Neutrophil (primary cell): ENCODE measurements around the gene NFRKB.
"Not testable (repeated sequence)": the region's sequence is repeated elsewhere in the genome, so short reads cannot be mapped to it uniquely, and the experiment has no call there.

Source experiments
- H3K27ac ChIP-seq: fragments of 200-600 bp; sonication (generic); 2 replicates; pipeline ENCODE4 v1.5.1; 2016; ENCODE audit warnings: mild to moderate bottlenecking, moderate library complexity
- H3K27me3 ChIP-seq: fragments of 200-600 bp; sonication (generic); 2 replicates; pipeline ENCODE4 v1.6.0; 2016; ENCODE audit warnings: mild to moderate bottlenecking
- H3K36me3 ChIP-seq: fragments of 200-600 bp; sonication (generic); 2 replicates; pipeline ENCODE4 v1.5.1; 2017
- H3K4me1 ChIP-seq, 2 experiments: fragments of 200-600 bp in 1 of 2; sonication (generic) in 1 of 2; 1 replicate in 1 of 2; 2 replicates in 1 of 2; pipeline versions ENCODE4 v1.5.1 to v1.6.1; 2013 to 2016; ENCODE audit warnings: low read depth in 1 of 2, low read length in 1 of 2, mild to moderate bottlenecking in 1 of 2, moderate library complexity in 1 of 2; ENCODE audit not compliant: control insufficient read depth in 1 of 2, insufficient read depth in 1 of 2
- H3K4me3 ChIP-seq, 2 experiments: fragments of 200-600 bp in 1 of 2; sonication (generic) in 1 of 2; 1 replicate in 1 of 2; 2 replicates in 1 of 2; pipeline ENCODE4 v1.5.1; 2013 to 2016; ENCODE audit warnings: low read depth in 1 of 2, low read length in 1 of 2, mild to moderate bottlenecking in 1 of 2, moderate library complexity in 1 of 2
- H3K9me3 ChIP-seq: fragments of 200-600 bp; sonication (generic); 2 replicates; pipeline ENCODE4 v1.5.1; 2016
- CTCF ChIP-seq: fragments of 200-600 bp; sonication (generic); IDR thresholded peaks from 2 replicates; pipeline ENCODE4 v1.5.1; 2016; ENCODE audit warnings: antibody characterized with exemption

NFRKB gene

DNA sequence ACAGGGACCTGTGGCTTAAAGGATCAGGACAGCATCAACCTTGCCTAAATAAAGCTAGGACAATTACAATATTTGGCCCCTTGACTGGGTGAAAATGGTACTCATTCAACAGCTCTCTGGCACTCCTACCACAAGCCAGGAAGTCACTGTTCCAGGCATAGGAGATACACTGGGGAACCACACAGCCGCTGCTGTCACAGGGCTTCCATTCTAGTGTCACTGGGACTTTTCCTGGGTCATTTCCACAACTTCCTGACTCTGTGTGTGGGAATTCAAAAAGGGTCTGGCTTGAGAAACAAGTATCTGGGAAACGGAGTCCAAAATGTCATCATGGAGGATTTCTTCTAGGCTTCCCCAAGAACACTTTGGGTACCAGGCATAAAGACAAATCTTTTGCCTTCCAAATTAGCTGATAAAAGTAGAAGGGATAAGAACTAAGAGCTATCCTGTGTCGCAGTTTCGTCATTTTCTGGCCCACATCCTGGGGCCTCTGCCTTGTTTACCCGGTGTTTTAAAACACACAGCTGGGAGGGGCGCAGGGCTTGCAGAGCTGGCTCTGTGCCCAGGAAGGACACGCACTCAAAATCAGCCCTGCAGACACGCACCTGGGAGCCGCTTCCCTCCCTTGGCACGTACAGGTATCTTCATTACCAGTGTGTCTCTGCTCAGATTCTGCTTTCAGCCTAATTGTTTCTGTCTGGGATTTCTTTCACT lies 41.7 kb downstream of the NFRKB start:
- no peak for TF ChIP-seq CTCF
- Histone ChIP-seq H3K36me3 (peaks cover 10% of the 10 kb centered on the region), H3K27ac (no peak overlapping the region), H3K9me3 (no peaks in the 10 kb centered on the region), H3K27me3 (no peaks in the 10 kb centered on the region), H3K4me3 (peak overlapping the region in 1 of 2 experiments; percentile 6), H3K4me1 (peaks cover 17 to 24% of the 10 kb centered on the region in 2 experiments)

DNA sequence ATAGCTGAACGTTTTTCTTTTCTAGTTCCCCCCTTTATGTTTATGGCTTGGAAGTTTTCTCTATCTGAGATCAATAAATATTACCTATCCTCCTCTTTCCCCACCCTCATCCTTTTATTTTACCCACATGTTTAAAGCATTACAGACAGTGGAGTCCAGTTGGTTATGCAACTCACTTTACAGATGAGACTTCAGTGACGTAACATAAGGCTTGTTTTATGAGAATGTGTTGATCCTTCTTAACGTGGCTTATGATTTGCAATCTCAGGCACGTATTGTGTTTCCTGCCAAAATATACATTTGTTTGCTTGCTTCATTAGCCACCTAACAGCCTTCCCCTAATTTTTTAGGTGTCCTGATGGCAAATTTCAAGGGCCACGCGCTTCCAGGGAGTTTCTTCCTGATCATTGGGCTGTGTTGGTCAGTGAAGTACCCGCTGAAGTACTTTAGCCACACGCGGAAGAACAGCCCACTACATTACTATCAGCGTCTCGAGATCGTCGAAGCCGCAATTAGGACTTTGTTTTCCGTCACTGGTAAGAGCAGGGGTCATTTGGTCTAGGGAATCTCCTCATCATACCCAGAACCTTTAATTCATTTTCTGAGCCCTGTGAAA lies 43.1 kb downstream of the NFRKB start:
- H3K27me3 ChIP-seq = no peaks in the 10 kb centered on the region
- no peak overlapping the region for H3K27ac ChIP-seq
- H3K36me3 ChIP-seq = no peaks in the 10 kb centered on the region
- H3K9me3 ChIP-seq = no peaks in the 10 kb centered on the region
- no peak overlapping the region for H3K4me3 ChIP-seq
- TF ChIP-seq CTCF = no peak
- H3K4me1 ChIP-seq = peaks cover 17 to 24% of the 10 kb centered on the region in 2 experiments

DNA sequence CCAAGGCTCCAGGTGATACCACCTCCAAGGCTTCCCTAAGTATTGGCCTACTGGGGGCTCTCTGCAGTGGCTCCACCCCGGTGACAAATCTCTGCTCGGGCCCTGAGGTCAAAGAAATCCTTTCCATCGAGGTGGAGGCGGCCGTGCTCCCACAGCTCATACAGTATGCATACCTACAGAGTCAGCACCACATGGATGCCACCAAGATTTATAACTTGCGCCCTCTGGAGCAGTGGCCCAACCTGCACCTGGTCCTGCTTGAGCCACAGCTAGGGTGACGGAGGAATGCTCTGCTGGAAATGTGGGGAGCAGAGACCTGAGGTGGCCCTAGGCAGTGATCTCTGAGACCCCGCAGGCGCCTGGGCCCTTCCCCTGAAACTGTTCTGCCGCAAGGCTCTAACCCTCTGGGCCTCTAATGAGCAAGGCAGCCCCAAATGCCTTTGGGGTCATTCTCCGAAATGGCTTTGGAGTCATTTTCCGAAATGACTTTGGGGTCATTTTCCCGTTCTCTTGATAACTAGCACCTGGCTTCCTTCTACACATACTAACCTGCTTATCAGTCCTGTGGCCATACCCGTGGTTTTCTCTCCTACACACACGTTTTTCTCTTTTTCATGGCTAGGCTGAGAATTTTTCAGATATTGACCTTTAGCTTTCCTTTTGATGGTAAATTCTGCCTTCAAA lies 45.8 kb downstream of the NFRKB start:
- Histone ChIP-seq H3K27me3 (no peaks in the 10 kb centered on the region), H3K27ac (no peak overlapping the region), H3K36me3 (no peaks in the 10 kb centered on the region), H3K4me3 (no peak overlapping the region), H3K4me1 (peaks cover 17 to 23% of the 10 kb centered on the region in 2 experiments), H3K9me3 (no peaks in the 10 kb centered on the region)
- no peak for TF ChIP-seq CTCF

DNA sequence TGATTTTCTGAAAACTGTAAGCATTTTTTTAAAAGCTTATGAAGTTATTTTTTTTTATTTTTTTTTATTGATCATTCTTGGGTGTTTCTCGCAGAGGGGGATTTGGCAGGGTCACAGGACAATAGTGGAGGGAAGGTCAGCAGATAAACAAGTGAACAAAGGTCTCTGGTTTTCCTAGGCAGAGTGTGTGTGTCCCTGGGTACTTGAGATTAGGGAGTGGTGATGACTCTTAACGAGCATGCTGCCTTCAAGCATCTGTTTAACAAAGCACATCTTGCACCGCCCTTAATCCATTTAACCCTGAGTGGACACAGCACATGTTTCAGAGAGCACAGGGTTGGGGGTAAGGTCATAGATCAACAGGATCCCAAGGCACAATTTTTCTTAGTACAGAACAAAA lies 48.0 kb downstream of the NFRKB start:
- not testable (repeated sequence) for H3K4me3 ChIP-seq, H3K27ac ChIP-seq

DNA sequence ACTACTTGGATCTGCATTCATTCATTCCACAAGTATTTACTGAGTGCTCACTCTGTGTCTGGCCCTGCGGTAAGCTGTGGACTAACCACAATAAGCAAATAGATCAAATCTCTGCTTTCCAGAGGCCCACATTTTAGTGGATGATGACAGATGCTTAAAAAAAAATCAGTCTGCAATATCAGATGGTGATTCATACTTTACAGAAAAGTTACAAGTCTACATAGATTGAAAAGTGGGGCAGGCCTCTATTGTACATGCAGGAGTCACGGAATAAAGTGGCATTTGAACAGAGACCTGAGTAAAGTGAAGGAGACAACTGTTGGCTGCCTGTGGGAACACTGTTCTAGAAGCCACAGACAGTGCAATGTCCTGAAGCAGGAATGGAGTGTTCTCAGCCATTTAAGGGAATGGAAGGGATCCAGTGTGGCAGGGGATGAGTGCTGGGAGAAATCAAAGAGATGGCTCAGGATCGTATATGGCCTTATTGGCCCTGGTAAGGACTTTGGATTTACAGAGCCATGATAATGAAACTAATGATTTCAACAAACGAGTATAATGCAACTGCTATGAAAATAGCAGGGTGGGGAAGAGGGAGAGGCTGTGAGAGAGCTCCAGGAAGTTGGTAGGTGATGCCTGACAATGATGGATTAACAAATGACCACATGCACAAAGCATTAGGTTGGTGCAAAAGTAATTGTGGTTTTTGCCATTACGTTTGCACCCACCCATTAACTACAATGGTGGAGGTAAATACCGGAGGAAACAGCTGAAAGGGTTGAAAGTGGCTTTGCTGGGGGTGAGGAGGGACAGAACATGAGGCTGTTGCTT lies 48.7 kb downstream of the NFRKB start:
- H3K27me3 ChIP-seq = peaks cover 8% of the 10 kb centered on the region
- H3K4me3 ChIP-seq = no peak overlapping the region
- H3K9me3 ChIP-seq = no peaks in the 10 kb centered on the region
- H3K4me1 ChIP-seq = no peaks in the 10 kb centered on the region
- no peaks in the 10 kb centered on the region for H3K36me3 ChIP-seq
- TF ChIP-seq CTCF = no peak
- H3K27ac ChIP-seq = no peak overlapping the region

More for the DNA sequence above, 48.0 kb downstream of the NFRKB start:
- H3K9me3 ChIP-seq, H3K4me1 ChIP-seq, H3K36me3 ChIP-seq, H3K27me3 ChIP-seq: not testable (repeated sequence)
